WTC11 (cell line): ENCODE results near the gene PLIN4. TPM values are rescaled to one million over a fixed set of nuclear protein-coding genes. Genes with fewer than 3 reads are reported as not detected.

Source experiments
- ATAC-seq: fragments of 200-7000 bp; cut with Tn5 transposase; 2 replicates; pipeline ENCODE4 v1.10.0; 2021; ENCODE audit warnings: mild to moderate bottlenecking, moderate library complexity
- CTCF ChIA-PET: fragments of 300-600 bp; sonication (Branson Sonifier 250); formaldehyde crosslinking; loops from one replicate; lab custom pipeline; 2021; ENCODE audit warnings: antibody characterized with exemption; lab: Charles Lee
- POLR2A ChIA-PET: fragments of 350-600 bp; sonication (Branson Sonifier 250); formaldehyde crosslinking; loops from one replicate; lab custom pipeline; 2021; ENCODE audit warnings: antibody characterized with exemption; lab: Charles Lee
- DNase-seq: peaks from one replicate; pipeline ENCODE4 v3.0.0; 2021; ENCODE audit warnings: low spot score
- H3K27ac Mint-ChIP-seq: 2 replicates; pipeline ENCODE4 v1.8.0; 2021; ENCODE audit warnings: mixed read lengths
- H3K27me3 Mint-ChIP-seq: 2 replicates; pipeline ENCODE4 v1.8.0; 2021; ENCODE audit warnings: low read depth, mild to moderate bottlenecking, moderate library complexity, mixed read lengths
- H3K36me3 Mint-ChIP-seq: 2 replicates; pipeline ENCODE4 v1.8.0; 2021; ENCODE audit warnings: mixed read lengths
- H3K4me1 Mint-ChIP-seq: 2 replicates; pipeline ENCODE4 v1.8.0; 2022; ENCODE audit warnings: mixed read lengths
- H3K4me3 Mint-ChIP-seq: 2 replicates; pipeline ENCODE4 v1.8.0; 2021; ENCODE audit warnings: mild to moderate bottlenecking, moderate library complexity, mixed read lengths
- H3K9me3 Mint-ChIP-seq: 2 replicates; pipeline ENCODE4 v1.8.0; 2021; ENCODE audit warnings: mixed read lengths
- ARID4B ChIP-seq: sonication (generic); formaldehyde crosslinking; IDR thresholded peaks from 2 replicates; pipeline ENCODE4 v1.8.0; 2023; ENCODE audit warnings: missing genetic modification reagents, mild to moderate bottlenecking, borderline replicate concordance
- E2F5 ChIP-seq: sonication (generic); formaldehyde crosslinking; IDR thresholded peaks from 2 replicates; pipeline ENCODE4 v1.8.1; 2022; ENCODE audit warnings: mild to moderate bottlenecking, moderate library complexity, missing genetic modification reagents
- ESRRA ChIP-seq: sonication (generic); formaldehyde crosslinking; IDR thresholded peaks from 2 replicates; pipeline ENCODE4 v1.8.1; 2022; ENCODE audit warnings: mild to moderate bottlenecking, missing genetic modification reagents, borderline replicate concordance
- FOXK1 ChIP-seq: sonication (generic); formaldehyde crosslinking; IDR thresholded peaks from 2 replicates; pipeline ENCODE4 v1.8.0; 2022; ENCODE audit warnings: mild to moderate bottlenecking, moderate library complexity, missing genetic modification reagents
- GABPB1 ChIP-seq: sonication (generic); formaldehyde crosslinking; IDR thresholded peaks from 2 replicates; pipeline ENCODE4 v1.8.1; 2023; ENCODE audit warnings: mild to moderate bottlenecking, missing genetic modification reagents
- JAZF1 ChIP-seq: fragments of 250-450 bp; sonication (Bioruptor Pico); IDR thresholded peaks from 2 replicates; pipeline ENCODE4 v1.9.0; 2021; ENCODE audit warnings: moderate library complexity, mild to moderate bottlenecking, inconsistent platforms
- NFYB ChIP-seq: sonication (generic); formaldehyde crosslinking; conservative IDR thresholded peaks from 2 replicates; pipeline ENCODE4 v1.8.0; 2022; ENCODE audit warnings: low read depth, missing genetic modification reagents
- RORB ChIP-seq: fragments of 250-450 bp; sonication (Bioruptor Pico); IDR thresholded peaks from 2 replicates; pipeline ENCODE4 v1.9.0; 2021; ENCODE audit warnings: mild to moderate bottlenecking
- SMAD3 ChIP-seq: sonication (generic); formaldehyde crosslinking; IDR thresholded peaks from 2 replicates; pipeline ENCODE4 v1.8.0; 2022; ENCODE audit warnings: missing genetic modification reagents, mild to moderate bottlenecking, borderline replicate concordance
- SP1 ChIP-seq: sonication (generic); formaldehyde crosslinking; conservative IDR thresholded peaks from 2 replicates; pipeline ENCODE4 v1.8.1; 2022; ENCODE audit warnings: missing genetic modification reagents
- USF1 ChIP-seq: sonication (generic); formaldehyde crosslinking; IDR thresholded peaks from 2 replicates; pipeline ENCODE4 v1.8.0; 2022; ENCODE audit warnings: mild to moderate bottlenecking, missing genetic modification reagents
- USF2 ChIP-seq: sonication (generic); formaldehyde crosslinking; IDR thresholded peaks from 2 replicates; pipeline ENCODE4 v1.8.1; 2023; ENCODE audit warnings: mild to moderate bottlenecking, missing genetic modification reagents, moderate library complexity
- ZNF416 ChIP-seq: fragments of 250-450 bp; sonication (Bioruptor Pico); IDR thresholded peaks from 2 replicates; pipeline ENCODE4 v1.9.0; 2021; ENCODE audit warnings: mild to moderate bottlenecking, inconsistent platforms
- ZNF512 ChIP-seq: sonication (generic); formaldehyde crosslinking; IDR thresholded peaks from 2 replicates; pipeline ENCODE4 v1.8.1; 2022; ENCODE audit warnings: missing genetic modification reagents, borderline replicate concordance
- total RNA-seq: library from RNA; stranded (reverse); gene quantifications from 3 replicates; pipeline ENCODE4 v1.2.3, GENCODE V29; 2021
- TF ChIP-seq, protein P1 (sequence below): sonication (generic); formaldehyde crosslinking; IDR thresholded peaks from 2 replicates; pipeline ENCODE4 v1.8.0; 2022; ENCODE audit warnings: mild to moderate bottlenecking, missing genetic modification reagents
- TF ChIP-seq, protein P2 (sequence below): fragments of 200-600 bp; IDR thresholded peaks from 2 replicates; pipeline ENCODE4 v1.8.0; 2022; ENCODE audit warnings: antibody characterized with exemption
- TF ChIP-seq, protein P3 (sequence below): sonication (generic); formaldehyde crosslinking; IDR thresholded peaks from 2 replicates; pipeline ENCODE4 v1.8.0; 2022; ENCODE audit warnings: mild to moderate bottlenecking, missing genetic modification reagents
- TF ChIP-seq, protein P4 (sequence below): sonication (generic); formaldehyde crosslinking; IDR thresholded peaks from 2 replicates; pipeline ENCODE4 v1.8.1; 2023; ENCODE audit warnings: mild to moderate bottlenecking, missing genetic modification reagents, borderline replicate concordance

Gene PLIN4
- total RNA-seq, 1 experiment from 2014 or later, result 0.35 TPM

GRCh38 chr19:4457654-4458395 lies 60.5 kb downstream of the PLIN4 start, which contains the start of gene UBXN6:
UBXN6 (minus strand) TSS chr19:4457794; CDS start chr19:4457697, 97 bp downstream.
- ChIA-PET CTCF (interaction anchor here (1.3 to 1.4 kb wide), 2 partner anchors 66 to 67 kb away, joined by 6 to 8 read pairs; no protein-coding TSS in a partner anchor), POLR2A (interaction anchor here (1.4 kb wide), 1 partner anchor 16 kb away, joined by 3 read pairs; no protein-coding TSS in a partner anchor)
- ATAC-seq, result peak; percentile 91
- Mint-ChIP-seq H3K4me1 (peaks cover 9% of the 10 kb centered on the region), H3K27ac (peak within 1 kb of the TSS; percentile 93), H3K4me3 (peak within 1 kb of the TSS; percentile 93), H3K9me3 (no peaks in the 10 kb centered on the region), H3K36me3 (no peaks in the 10 kb centered on the region), H3K27me3 (peaks cover 10% of the 10 kb centered on the region; the same call in 1 of the 2 replicates)
- peak; percentile 98 for DNase-seq
- TF ChIP-seq SP1 (CRISPR knock-in tag) (peak; percentile 78), GABPB1 (CRISPR knock-in tag) (peak; percentile 59), JAZF1 (no peak), ZNF416 (no peak), FOXK1 (CRISPR knock-in tag) (peak; percentile 87), ESRRA (no peak), RORB (CRISPR knock-in tag) (no peak), NFYB (CRISPR knock-in tag) (no peak), ARID4B (CRISPR knock-in tag) (0 out of 2 replicates have a peak, but pooled peaks have one; percentile 51), E2F5 (CRISPR knock-in tag) (no peak), USF2 (CRISPR knock-in tag) (peak; percentile 94), SMAD3 (CRISPR knock-in tag) (no peak), ZNF512 (no peak), USF1 (CRISPR knock-in tag) (peak; percentile 96)
- TF ChIP-seq, protein P1, sequence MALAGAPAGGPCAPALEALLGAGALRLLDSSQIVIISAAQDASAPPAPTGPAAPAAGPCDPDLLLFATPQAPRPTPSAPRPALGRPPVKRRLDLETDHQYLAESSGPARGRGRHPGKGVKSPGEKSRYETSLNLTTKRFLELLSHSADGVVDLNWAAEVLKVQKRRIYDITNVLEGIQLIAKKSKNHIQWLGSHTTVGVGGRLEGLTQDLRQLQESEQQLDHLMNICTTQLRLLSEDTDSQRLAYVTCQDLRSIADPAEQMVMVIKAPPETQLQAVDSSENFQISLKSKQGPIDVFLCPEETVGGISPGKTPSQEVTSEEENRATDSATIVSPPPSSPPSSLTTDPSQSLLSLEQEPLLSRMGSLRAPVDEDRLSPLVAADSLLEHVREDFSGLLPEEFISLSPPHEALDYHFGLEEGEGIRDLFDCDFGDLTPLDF (CRISPR knock-in tag), result no peak
- TF ChIP-seq, protein P2, sequence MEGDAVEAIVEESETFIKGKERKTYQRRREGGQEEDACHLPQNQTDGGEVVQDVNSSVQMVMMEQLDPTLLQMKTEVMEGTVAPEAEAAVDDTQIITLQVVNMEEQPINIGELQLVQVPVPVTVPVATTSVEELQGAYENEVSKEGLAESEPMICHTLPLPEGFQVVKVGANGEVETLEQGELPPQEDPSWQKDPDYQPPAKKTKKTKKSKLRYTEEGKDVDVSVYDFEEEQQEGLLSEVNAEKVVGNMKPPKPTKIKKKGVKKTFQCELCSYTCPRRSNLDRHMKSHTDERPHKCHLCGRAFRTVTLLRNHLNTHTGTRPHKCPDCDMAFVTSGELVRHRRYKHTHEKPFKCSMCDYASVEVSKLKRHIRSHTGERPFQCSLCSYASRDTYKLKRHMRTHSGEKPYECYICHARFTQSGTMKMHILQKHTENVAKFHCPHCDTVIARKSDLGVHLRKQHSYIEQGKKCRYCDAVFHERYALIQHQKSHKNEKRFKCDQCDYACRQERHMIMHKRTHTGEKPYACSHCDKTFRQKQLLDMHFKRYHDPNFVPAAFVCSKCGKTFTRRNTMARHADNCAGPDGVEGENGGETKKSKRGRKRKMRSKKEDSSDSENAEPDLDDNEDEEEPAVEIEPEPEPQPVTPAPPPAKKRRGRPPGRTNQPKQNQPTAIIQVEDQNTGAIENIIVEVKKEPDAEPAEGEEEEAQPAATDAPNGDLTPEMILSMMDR, result no peak
- TF ChIP-seq, protein P3, sequence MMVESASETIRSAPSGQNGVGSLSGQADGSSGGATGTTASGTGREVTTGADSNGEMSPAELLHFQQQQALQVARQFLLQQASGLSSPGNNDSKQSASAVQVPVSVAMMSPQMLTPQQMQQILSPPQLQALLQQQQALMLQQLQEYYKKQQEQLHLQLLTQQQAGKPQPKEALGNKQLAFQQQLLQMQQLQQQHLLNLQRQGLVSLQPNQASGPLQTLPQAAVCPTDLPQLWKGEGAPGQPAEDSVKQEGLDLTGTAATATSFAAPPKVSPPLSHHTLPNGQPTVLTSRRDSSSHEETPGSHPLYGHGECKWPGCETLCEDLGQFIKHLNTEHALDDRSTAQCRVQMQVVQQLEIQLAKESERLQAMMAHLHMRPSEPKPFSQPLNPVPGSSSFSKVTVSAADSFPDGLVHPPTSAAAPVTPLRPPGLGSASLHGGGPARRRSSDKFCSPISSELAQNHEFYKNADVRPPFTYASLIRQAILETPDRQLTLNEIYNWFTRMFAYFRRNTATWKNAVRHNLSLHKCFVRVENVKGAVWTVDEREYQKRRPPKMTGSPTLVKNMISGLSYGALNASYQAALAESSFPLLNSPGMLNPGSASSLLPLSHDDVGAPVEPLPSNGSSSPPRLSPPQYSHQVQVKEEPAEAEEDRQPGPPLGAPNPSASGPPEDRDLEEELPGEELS (CRISPR knock-in tag), result 0 out of 2 replicates have a peak, but pooled peaks have one; percentile 34
- TF ChIP-seq, protein P4, sequence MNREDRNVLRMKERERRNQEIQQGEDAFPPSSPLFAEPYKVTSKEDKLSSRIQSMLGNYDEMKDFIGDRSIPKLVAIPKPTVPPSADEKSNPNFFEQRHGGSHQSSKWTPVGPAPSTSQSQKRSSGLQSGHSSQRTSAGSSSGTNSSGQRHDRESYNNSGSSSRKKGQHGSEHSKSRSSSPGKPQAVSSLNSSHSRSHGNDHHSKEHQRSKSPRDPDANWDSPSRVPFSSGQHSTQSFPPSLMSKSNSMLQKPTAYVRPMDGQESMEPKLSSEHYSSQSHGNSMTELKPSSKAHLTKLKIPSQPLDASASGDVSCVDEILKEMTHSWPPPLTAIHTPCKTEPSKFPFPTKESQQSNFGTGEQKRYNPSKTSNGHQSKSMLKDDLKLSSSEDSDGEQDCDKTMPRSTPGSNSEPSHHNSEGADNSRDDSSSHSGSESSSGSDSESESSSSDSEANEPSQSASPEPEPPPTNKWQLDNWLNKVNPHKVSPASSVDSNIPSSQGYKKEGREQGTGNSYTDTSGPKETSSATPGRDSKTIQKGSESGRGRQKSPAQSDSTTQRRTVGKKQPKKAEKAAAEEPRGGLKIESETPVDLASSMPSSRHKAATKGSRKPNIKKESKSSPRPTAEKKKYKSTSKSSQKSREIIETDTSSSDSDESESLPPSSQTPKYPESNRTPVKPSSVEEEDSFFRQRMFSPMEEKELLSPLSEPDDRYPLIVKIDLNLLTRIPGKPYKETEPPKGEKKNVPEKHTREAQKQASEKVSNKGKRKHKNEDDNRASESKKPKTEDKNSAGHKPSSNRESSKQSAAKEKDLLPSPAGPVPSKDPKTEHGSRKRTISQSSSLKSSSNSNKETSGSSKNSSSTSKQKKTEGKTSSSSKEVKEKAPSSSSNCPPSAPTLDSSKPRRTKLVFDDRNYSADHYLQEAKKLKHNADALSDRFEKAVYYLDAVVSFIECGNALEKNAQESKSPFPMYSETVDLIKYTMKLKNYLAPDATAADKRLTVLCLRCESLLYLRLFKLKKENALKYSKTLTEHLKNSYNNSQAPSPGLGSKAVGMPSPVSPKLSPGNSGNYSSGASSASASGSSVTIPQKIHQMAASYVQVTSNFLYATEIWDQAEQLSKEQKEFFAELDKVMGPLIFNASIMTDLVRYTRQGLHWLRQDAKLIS, result no peak
